Measurements from ENCODE around the gene CLDN14.

CLDN14 gene

DNA sequence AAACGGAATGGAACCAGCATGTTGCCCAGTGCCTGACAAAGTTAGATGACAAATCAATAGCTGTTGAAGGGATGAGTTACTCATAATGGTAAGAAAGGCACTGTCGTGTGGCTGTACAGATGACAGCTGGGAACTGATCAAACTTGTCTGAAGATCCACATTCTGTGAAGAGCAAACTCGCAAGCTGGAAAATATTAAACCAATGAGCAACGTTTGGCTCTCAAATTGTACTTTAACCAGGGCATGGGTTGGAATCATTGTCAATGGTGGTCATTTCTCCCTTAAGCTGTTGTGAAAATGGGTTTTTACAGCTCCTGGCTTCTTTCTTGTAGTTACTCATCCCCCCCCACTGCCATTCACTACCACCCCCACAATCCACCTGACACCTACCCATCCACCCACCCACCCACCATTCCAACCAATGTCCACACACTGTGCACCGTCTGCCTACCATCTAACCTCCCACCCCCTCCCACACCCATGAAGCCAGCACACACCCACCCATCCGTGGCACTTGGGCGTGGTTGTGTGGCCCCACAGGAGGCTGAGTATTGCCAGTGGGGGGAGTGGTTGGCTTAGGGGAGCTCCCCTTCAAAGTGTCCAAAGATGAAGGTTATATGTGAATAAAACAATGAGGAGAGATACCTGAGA, 46.7 kb downstream of the CLDN14 start:
- no peak for DNase-seq (ENCODE audit: low read depth)

DNA sequence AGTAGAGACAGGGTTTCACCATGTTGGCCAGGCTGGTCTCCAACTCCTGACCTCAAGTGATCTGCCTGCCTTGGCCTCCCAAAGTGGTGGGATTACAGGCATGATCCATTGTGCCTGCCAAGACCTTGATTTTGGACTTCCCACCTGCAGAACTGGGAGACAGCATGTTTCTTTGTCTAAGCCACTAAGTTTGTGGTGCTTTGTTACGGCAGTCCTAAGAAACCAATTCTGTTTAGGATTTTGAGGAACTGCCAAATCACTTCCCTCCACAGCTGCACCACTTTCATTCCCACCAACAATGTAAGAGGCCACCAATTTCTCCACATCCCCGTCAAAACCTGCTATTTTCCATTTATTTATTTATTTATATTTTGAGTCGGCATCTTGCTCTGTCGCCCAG, 48.7 kb downstream of the CLDN14 start:
- no peak for DNase-seq (ENCODE audit: low read depth)

DNA sequence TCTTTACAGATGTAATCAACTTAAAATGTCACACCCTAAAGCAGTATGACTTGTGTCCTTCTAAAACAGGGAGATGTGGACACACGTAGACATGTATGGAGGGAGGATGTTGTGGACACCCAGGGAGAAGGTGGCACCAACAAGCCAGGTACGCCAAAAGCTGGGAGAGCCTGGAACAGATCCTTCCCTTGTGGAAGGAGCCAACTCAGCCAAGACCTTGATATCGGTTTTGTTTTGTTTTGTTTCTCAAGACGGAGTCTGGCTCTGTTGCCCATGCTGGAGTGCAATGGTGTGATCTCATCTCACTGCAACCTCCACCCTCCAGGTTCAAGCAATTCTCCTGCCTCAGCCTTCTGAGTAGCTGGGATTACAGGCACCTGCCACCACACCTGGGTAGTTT, 49.1 kb downstream of the CLDN14 start:
- no peak for DNase-seq (ENCODE audit: low read depth)

DNA sequence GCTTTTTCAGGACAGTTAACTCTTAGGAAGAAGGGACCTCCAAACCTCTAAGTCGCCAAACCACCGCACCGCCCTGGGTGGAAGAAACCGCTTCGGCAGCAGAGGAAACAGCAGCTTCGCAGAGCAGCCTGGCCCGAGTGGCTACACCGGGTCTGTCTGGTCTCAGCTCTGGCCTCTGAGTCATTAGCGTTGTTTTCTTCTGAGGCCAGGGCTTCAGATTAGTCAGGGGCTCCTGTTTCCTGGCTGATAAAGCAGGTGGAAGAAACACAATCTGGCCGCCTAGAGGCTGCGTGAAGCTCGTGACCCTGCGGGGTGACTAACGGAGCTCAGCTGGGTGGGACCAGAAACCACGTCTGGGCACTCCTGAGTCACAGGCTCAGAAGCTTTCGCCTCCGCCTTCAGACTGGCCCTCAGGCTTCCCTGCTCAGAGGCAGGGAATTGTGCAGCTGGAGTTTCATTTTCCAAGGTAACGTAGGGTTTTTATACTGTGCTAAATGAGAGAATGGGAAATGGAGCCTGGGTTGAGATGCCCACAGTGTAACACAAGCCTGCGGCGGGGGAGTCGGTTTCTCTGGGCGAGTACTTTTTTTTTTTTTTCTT, 49.9 kb downstream of the CLDN14 start:
- DNase-seq (ENCODE audit: low read depth): peak; percentile 63

DNA sequence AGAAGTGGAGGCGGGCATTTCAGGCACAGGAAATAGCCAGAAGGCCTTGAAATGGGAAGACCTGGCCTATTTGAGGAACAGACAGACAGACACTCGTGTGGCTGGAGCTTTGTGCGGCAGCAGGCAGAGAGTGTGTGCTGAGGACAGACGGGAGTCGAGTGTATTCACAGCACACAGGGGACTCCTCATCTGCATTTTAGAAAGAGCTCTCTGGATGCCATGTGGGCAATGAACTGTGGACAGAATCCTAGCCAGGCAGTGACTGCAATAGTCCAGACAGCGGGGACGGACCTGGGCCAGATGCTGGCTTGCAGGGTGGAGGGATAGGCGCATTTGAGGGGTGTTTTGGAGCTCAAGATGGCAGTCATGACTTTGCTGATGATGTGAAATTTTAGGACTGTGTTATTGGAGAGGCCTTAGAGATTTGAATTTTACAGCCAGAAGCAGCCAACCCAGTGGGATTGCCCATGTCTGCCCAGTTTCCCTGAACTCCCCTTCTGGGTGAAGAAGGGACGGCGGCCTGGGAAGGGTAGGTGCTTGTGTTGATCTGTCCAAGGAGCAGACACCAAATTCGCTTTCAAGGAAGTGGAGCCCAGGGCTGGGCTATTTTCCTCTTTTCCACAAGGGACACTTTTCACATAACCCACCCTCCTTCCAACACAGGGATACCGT, 51.0 kb downstream of the CLDN14 start:
- DNase-seq (ENCODE audit: low read depth): no peak

DNA sequence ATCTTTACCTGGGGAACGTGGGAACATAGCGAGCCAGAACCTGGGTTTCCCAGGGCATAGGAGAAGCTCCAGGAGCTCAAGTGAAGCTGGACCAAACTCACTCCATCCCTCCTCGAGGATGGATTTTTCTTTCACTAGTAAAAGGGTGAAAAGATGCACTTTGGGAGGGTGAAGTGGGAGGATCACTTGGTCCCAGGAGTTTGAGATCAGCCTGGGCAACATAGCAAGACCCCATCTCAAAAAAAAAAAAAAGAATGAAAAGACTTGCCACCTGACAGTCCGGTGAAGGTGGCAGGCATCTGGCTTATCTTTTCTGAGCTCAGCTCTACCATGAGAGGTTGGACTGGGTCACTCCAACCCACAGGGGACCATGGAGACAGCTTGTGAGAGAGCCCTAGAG, 52.4 kb downstream of the CLDN14 start:
- DNase-seq (ENCODE audit: low read depth): no peak

DNA sequence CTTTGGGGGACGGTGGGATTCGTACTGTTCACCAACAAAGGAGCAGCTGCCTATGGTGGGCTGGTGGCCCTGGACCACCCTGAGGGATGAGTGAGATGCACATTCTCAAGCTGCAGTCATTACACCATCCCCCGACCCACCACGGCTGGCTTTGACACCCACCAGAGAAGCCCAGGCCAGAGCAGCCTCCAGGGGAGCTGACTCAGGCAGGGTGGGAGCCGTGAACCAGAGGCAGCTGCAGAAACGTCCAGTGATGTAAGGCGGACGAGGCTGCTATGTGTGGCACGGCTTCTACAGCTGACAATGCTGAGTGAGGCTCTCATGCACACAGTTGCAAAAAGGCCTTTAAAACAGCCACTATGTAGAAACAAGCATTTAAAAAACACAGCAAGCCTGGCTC, 54.6 kb downstream of the CLDN14 start:
- no peak for DNase-seq (ENCODE audit: low read depth)

DNA sequence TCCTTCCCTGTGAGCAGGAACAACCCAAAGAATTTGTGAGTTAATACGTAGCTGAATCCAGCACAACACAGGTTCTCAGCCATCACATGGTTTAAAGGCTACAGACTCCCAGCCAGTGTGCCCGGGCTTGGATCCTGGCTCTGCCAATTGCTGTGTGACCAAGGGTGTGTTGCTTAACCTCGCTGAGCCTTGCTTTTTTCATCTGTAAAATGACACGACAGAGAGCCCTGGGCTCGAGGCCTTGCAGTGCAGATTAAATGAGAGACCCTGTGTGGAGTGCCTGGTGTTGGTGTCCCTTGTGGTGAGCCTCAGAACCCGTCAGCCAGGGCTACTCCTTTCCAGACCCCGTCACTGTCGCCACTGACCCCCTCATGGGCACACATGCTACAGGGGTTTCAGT, 55.3 kb downstream of the CLDN14 start:
- DNase-seq (ENCODE audit: low read depth): no peak

DNA sequence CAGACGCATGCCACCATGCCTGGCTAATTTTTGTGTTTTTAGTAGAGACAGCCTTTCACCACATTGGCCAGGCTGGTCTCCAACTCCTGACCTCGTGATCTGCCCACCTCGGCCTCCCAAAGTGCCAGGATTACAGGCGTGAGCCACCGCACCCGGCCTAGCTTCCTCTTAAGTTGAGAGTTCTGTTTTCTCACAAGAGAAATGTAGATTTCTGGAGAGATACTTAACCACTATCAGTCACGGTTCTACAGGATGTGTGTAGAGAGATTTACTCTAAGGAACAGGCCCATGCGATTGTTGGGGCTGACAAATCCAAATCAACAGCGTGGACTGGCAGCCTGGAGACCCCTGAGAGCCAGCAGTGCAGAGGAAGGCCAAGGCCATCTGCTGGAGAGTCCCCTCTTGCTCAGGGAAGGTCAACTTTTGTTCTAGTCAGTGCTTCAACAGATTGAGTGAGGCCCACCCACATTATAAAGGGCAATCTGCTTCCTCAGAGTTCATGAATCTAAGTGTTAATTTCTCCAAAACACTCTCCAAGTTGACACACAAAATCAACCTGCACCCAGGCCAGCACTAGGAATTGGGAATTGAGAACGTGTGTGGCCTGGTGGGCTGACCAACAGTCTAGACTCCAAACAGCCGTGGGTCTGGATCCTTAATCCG, 56.0 kb downstream of the CLDN14 start:
- no peak for DNase-seq (ENCODE audit: low read depth)

DNA sequence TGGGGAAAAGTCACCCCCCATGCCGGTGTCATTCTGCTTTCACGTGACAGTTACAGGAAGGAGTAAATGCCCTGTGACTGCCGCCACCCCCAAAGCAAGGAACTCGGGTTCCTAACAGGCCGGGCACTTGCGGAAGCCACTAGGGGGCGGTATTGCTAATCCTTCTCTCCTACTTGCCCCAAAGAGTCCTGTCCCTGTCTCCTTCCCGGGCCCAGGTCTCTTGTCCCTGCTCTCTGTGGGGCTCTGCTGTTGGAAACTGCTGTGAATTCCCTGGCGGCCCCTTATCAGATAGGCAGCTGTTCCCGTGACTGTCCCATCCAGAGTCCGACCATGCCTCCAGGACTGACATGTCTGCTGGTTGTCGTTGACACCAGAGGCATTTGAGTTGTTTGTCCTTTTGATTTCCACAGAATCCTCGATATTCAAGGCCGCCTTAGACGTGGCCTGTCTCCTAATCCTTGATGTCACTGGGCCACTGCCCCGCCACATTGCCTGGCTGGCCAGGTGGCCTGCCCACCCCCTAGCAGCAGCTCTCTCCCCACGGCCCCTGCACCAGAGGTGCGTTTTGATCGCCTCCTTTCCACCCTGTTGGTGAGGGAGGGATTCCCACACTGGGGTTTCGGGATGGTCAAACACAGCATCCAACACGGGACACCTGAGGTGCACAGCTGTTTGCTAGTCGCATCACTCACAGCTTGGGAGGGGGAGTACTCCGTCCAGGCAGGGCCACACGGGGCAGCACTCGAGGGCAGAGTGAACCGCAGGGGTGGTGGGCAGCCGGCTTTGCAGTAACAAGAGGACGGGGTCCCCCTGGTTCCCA, 57.4 kb downstream of the CLDN14 start:
- DNase-seq (ENCODE audit: low read depth): no peak

DNA sequence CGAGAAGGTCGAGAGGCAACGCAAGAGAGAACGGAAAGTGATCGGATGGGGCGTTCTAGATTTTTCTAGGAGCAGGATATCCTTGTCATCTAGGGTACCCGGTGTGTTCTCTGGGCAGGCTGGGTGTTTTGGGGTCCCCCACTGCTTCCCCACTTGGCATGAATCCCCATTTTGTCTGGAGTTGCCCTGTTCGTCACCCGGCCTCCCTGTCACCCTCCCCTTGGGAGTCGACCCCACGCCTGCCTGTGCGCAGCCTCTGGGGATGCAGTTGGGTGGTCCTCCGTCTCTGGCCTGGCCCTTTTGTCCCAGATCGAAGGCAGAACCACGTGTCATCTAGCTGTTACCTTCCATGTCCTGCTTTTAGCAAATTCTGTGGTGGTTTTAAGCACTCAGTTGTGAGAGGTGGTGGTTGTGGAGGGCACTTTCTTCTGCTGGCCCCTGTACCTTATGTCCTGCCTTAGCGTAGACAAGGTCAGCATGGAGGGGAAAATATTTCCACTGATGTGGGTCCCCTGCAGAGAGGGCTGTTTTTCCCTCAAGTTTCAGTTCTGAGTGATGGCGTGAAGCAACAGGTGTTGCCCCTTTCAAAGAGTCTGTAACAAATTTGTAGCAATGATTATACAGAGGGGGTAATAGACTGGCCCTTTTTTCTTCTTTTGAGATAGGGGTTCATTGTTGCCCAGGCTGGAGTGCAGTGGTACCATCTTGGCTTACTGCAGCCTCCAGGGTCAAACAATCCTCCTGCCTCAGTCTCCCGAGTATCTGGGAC, 59.2 kb downstream of the CLDN14 start:
- no peak for DNase-seq (ENCODE audit: low read depth)

DNA sequence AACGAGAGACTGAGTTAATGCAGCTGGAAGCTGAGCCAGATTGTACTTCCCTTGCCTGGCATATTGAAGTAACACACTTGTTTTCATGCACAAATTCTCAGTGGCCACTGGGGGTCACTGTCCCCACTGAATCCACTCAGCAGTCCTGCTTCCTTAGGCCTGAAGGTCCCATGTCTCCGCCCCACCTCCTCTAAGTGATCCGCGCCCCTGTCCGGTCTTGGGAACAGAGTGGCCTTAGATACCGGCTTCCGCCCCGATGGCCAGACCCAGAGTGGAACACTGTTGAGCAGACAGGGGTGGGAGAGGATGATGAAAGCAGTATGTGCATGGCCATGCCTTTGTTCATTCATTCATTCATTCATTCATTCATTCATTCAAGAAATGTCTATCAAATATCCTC, 59.9 kb downstream of the CLDN14 start:
- DNase-seq (ENCODE audit: low read depth): peak; percentile 18

DNA sequence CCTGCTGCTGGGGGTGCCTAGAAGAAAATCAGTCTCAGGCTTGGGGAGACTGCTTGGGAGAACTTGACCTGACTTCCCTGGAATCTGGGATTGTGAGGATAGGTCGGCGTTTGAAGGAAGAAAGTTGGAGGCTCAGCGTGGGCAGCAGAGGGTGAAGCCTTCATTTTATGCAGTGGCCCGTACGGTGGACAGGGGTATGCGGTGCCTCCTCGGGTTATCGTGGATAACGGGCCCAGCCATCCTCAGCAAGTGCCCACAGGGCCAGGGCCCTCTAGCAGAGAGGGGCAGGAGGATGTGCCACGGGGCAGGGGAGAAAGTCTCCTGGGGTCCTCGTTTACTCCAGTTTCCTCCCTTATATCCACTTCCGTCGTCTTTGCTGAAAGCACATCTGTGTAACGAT, 60.7 kb downstream of the CLDN14 start:
- no peak for DNase-seq (ENCODE audit: low read depth)

DNA sequence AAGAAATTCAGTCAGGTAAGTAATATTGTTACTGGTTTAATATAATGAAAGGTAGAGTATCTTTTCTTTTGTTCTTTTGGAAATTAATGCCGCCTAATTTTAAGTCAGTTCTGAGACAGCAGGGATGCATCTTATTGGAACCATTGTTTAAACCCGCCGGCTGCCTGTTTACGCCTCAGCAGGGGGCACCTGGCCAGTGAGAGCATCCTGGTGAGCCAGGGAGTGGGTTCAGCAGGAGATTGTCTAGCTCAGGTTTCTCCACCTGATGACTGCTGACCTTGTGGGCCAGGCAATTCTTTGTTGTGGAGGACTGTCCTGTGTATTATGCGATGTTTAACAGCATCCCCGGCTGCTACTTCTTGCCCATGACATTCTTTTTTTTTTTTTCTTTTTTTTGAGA, 64.5 kb downstream of the CLDN14 start:
- no peak for DNase-seq (ENCODE audit: low read depth)

DNA sequence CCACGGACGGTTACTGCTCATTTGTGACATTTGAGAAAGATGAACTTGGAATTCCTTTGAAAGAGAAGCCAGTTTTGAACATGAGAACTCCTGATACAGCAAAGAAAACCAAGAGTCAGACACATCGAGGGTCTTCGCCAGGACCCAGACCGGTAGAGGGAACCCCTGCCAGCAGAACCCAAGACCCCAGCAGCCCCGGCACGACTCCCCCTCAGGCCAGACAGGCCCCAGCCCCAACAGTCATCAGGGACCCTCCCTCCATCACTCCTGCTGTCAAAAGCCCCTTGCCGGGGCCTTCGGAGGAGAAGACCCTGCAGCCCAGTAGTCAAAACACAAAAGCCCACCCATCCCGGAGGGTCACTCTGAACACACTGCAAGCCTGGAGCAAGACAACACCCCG, 67.0 kb downstream of the CLDN14 start:
- no peak for DNase-seq (ENCODE audit: low read depth)

DNA sequence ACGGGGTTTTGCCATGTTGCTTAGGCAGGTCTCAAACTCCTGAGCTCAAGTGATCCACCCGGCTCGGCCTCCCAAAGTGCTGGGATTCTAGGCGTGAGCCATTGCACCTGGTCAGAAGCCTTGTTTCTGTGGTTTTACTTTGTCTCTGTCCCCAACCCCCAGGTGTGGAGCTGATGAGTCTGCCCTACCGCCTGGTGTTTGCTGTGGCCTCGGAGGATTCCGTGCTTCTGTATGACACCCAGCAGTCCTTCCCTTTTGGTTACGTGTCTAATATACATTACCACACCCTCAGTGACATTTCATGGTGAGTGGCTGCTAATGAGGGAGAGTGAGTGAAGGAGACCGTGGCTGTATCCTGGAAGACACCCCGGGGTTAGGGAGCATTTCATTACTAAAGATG, 68.6 kb downstream of the CLDN14 start:
- DNase-seq (ENCODE audit: low read depth): no peak

Measured in activated T-cell treated with anti-CD3 and anti-CD28 coated beads for 24 hours (primary cell).